ACC112 (cell line): Measurements from ENCODE around the gene CKS1B.
"Not testable (repeated sequence)": the region's sequence is repeated elsewhere in the genome, so short reads cannot be mapped to it uniquely, and the experiment has no call there.

Source experiments
- H2AFZ ChIP-seq: fragments of 200-600 bp; sonication (generic); one replicate; pipeline ENCODE4 v1.6.0; 2017; ENCODE audit warnings: antibody characterized with exemption, low read length; ENCODE audit not compliant: unreplicated experiment
- H3K27ac ChIP-seq: fragments of 200-600 bp; sonication (generic); 2 replicates; pipeline ENCODE4 v1.5.1; 2014; ENCODE audit warnings: low read depth, mild to moderate bottlenecking, antibody characterized with exemption, low read length, moderate library complexity
- H3K27me3 ChIP-seq: fragments of 200-600 bp; sonication (generic); 2 replicates; pipeline ENCODE4 v1.6.1; 2014; ENCODE audit warnings: mild to moderate bottlenecking, antibody characterized with exemption, low read length, moderate library complexity, mixed read lengths; ENCODE audit not compliant: insufficient read depth
- H3K36me3 ChIP-seq: fragments of 200-600 bp; sonication (generic); 2 replicates; pipeline ENCODE4 v1.6.1; 2016; ENCODE audit warnings: mild to moderate bottlenecking, antibody characterized with exemption, low read length, moderate library complexity, mixed read lengths; ENCODE audit not compliant: insufficient read depth
- H3K4me1 ChIP-seq: fragments of 200-600 bp; sonication (generic); one replicate; pipeline ENCODE4 v1.6.1; 2016; ENCODE audit warnings: low read length, mixed read lengths; ENCODE audit not compliant: insufficient read depth, unreplicated experiment, control insufficient read depth
- H3K4me3 ChIP-seq: fragments of 200-600 bp; sonication (generic); 2 replicates; pipeline ENCODE4 v1.5.1; 2014; ENCODE audit warnings: mild to moderate bottlenecking, low read depth, low read length
- H3K79me2 ChIP-seq: fragments of 200-600 bp; sonication (generic); one replicate; pipeline ENCODE4 v1.6.0; 2016; ENCODE audit warnings: low read length; ENCODE audit not compliant: control insufficient read depth, unreplicated experiment, insufficient read depth

Gene CKS1B

GRCh38 chr1:154974808-154975408 lies 427 bp downstream of the CKS1B start:
- peaks cover 8% of the 10 kb centered on the region; the same call in 1 of the 2 replicates for H3K36me3 ChIP-seq
- H2AFZ ChIP-seq: peak overlapping the region; percentile 61
- H3K27me3 ChIP-seq: no peaks in the 10 kb centered on the region
- H3K27ac ChIP-seq: peak overlapping the region; percentile 97
- H3K79me2 ChIP-seq: peaks cover 52% of the 10 kb centered on the region
- peaks cover 36% of the 10 kb centered on the region for H3K4me1 ChIP-seq
- H3K4me3 ChIP-seq: peak overlapping the region; percentile 90

GRCh38 chr1:154975409-154976059 lies 1.1 kb downstream of the CKS1B start:
- Histone ChIP-seq H3K4me1 (peaks cover 36% of the 10 kb centered on the region), H2AFZ (peak overlapping the region; percentile 61), H3K79me2 (peaks cover 46% of the 10 kb centered on the region), H3K27ac (peak overlapping the region; percentile 97), H3K4me3 (peak overlapping the region; percentile 90), H3K27me3 (no peaks in the 10 kb centered on the region), H3K36me3 (peaks cover 8% of the 10 kb centered on the region; the same call in 1 of the 2 replicates)

GRCh38 chr1:154977762-154978161 lies 3.3 kb downstream of the CKS1B start:
- H3K27ac ChIP-seq, H3K27me3 ChIP-seq: not testable (repeated sequence)

GRCh38 chr1:154978360-154978759 lies 3.9 kb downstream of the CKS1B start:
- Histone ChIP-seq H3K79me2 (peaks cover 46% of the 10 kb centered on the region), H2AFZ (no peak overlapping the region), H3K27ac (no peak overlapping the region), H3K27me3 (no peaks in the 10 kb centered on the region), H3K4me1 (peaks cover 15% of the 10 kb centered on the region), H3K4me3 (no peak overlapping the region), H3K36me3 (peaks cover 8% of the 10 kb centered on the region; the same call in 1 of the 2 replicates)

More at GRCh38 chr1:154977762-154978161, 3.3 kb downstream of the CKS1B start:
- H2AFZ ChIP-seq, H3K4me3 ChIP-seq, H3K36me3 ChIP-seq: not testable (repeated sequence)
- H3K4me1 ChIP-seq: peaks cover 18% of the 10 kb centered on the region
- peaks cover 45% of the 10 kb centered on the region for H3K79me2 ChIP-seq

GRCh38 chr1:154982341-154982740 lies 7.9 kb downstream of the CKS1B start:
- peaks cover 4% of the 10 kb centered on the region for H3K4me1 ChIP-seq
- H3K79me2 ChIP-seq: peaks cover 31% of the 10 kb centered on the region
- H3K27me3 ChIP-seq: no peaks in the 10 kb centered on the region
- H3K4me3 ChIP-seq: peak overlapping the region; percentile 80
- peak overlapping the region; percentile 90 for H2AFZ ChIP-seq
- peak overlapping the region; percentile 26; the same call in 1 of the 2 replicates for H3K27ac ChIP-seq
- peaks cover 8% of the 10 kb centered on the region; the same call in 1 of the 2 replicates for H3K36me3 ChIP-seq

GRCh38 chr1:154982897-154983648 lies 8.6 kb downstream of the CKS1B start, which contains the start of gene FLAD1:
FLAD1 (plus strand) TSS chr1:154983344; CDS start chr1:154983695, 351 bp downstream.
- peak within 1 kb of the TSS; percentile 80 for H3K4me3 ChIP-seq
- H3K79me2 ChIP-seq: peaks cover 23% of the 10 kb centered on the region
- peaks cover 12% of the 10 kb centered on the region; the same call in 1 of the 2 replicates for H3K36me3 ChIP-seq
- H3K27me3 ChIP-seq: no peaks in the 10 kb centered on the region
- no peaks in the 10 kb centered on the region for H3K4me1 ChIP-seq
- peak within 1 kb of the TSS; percentile 26; the same call in 1 of the 2 replicates for H3K27ac ChIP-seq
- H2AFZ ChIP-seq: peak within 1 kb of the TSS; percentile 90

- H3K4me3 ChIP-seq: peak overlapping the region; percentile 80
- no peak overlapping the region for H3K27ac ChIP-seq
- no peak overlapping the region for H2AFZ ChIP-seq
- peaks cover 18% of the 10 kb centered on the region for H3K79me2 ChIP-seq
- H3K4me1 ChIP-seq: no peaks in the 10 kb centered on the region
- H3K27me3 ChIP-seq: no peaks in the 10 kb centered on the region
- H3K36me3 ChIP-seq: peaks cover 10% of the 10 kb centered on the region; the same call in 1 of the 2 replicates
Observed at GRCh38 chr1:154983776-154984466, 9.4 kb downstream of the CKS1B start.

- not testable (repeated sequence) for H3K27me3 ChIP-seq, H3K4me1 ChIP-seq, H3K36me3 ChIP-seq, H3K4me3 ChIP-seq, H3K27ac ChIP-seq, H2AFZ ChIP-seq
- H3K79me2 ChIP-seq: peaks cover 13% of the 10 kb centered on the region
Observed at GRCh38 chr1:154986736-154987135, 12.3 kb downstream of the CKS1B start.

- H3K79me2 ChIP-seq: peaks cover 11% of the 10 kb centered on the region
- H3K4me1 ChIP-seq: no peaks in the 10 kb centered on the region
- no peak overlapping the region for H2AFZ ChIP-seq
- H3K27me3 ChIP-seq: no peaks in the 10 kb centered on the region
- H3K36me3 ChIP-seq: peaks cover 5% of the 10 kb centered on the region; the same call in 1 of the 2 replicates
- H3K27ac ChIP-seq: no peak overlapping the region
- no peak overlapping the region for H3K4me3 ChIP-seq
Observed at GRCh38 chr1:154987326-154987725, 12.8 kb downstream of the CKS1B start.
